GM12878 (cell line): ENCODE measurements around the gene LRRC8B. TPM values are rescaled to one million over a fixed set of nuclear protein-coding genes. Genes with fewer than 3 reads are reported as not detected.

Source experiments
- ATAC-seq: fragments of 200-7000 bp; cut with Tn5 transposase; 3 replicates; pipeline ENCODE4 v1.9.1; 2020; ENCODE audit warnings: mild to moderate bottlenecking, moderate library complexity
- BruUV-seq: library from RNA; stranded (reverse); fragments of 400-500 nt; replicated peaks from 2 replicates; lab custom pipeline; 2021; lab: Mats Ljungman, UMichigan
- CTCF ChIA-PET: fragments of 300-600 bp; sonication (Branson Sonifier 250); formaldehyde crosslinking; extraction: SDS; loops from one replicate; lab custom pipeline; 2021; ENCODE audit warnings: inconsistent platforms; lab: Yijun Ruan, JAX
- POLR2A ChIA-PET: fragments of 350-600 bp; formaldehyde crosslinking; extraction: SDS; loops from one replicate; lab custom pipeline; 2021; ENCODE audit warnings: inconsistent platforms; lab: Charles Lee
- RAD21 ChIA-PET: fragments of 300-600 bp; sonication (Branson Sonifier 250); formaldehyde crosslinking; loops from one replicate; lab custom pipeline; 2023; ENCODE audit warnings: antibody characterized with exemption; ENCODE audit not compliant: unreplicated experiment; lab: Charles Lee
- SMC1A ChIA-PET: fragments of 300-600 bp; sonication (Branson Sonifier 250); formaldehyde crosslinking; loops from one replicate; lab custom pipeline; 2023; ENCODE audit not compliant: unreplicated experiment, uncharacterized antibody; lab: Charles Lee
- DNase-seq: peaks from one replicate; pipeline ENCODE4 v3.0.0-alpha.2; 2011; ENCODE audit warnings: low read depth, low spot score
- FAIRE-seq: peaks from 3 replicates; lab custom pipeline; 2011; peaks lifted over from hg19 to GRCh38; lab: Jason Lieb, UNC
- H2AFZ ChIP-seq: 2 replicates; pipeline ENCODE4 v1.6.0; 2011; ENCODE audit warnings: low read depth, low read length, control low read depth; ENCODE audit not compliant: control insufficient read depth
- H3K27ac ChIP-seq: 2 replicates; pipeline ENCODE4 v1.5.1; 2011; ENCODE audit warnings: control low read depth; ENCODE audit not compliant: control insufficient read depth, insufficient read depth
- H3K27me3 ChIP-seq, 2 experiments: replicated peaks in 1 of 2; 2 replicates each; pipeline versions ENCODE4 v1.6.0 to v1.6.1; 2011; ENCODE audit warnings: low read length in 1 of 2; ENCODE audit not compliant: control insufficient read depth in 2 of 2, insufficient read depth in 2 of 2
- H3K36me3 ChIP-seq, 2 experiments: 2 replicates each; pipeline ENCODE4 v1.5.1; 2011; ENCODE audit warnings: low read length in 1 of 2; ENCODE audit not compliant: control insufficient read depth in 2 of 2, insufficient read depth in 2 of 2
- H3K4me1 ChIP-seq: 2 replicates; pipeline ENCODE4 v1.6.1; 2011; ENCODE audit warnings: mild to moderate bottlenecking, low read length, moderate library complexity, mixed read lengths; ENCODE audit not compliant: control insufficient read depth, insufficient read depth
- H3K4me2 ChIP-seq: 2 replicates; pipeline ENCODE4 v1.6.0; 2011; ENCODE audit warnings: control low read depth; ENCODE audit not compliant: control insufficient read depth, insufficient read depth
- H3K4me3 ChIP-seq: fragments of 200-600 bp; sonication (generic); 2 replicates; pipeline ENCODE4 v1.5.1; 2016
- H3K79me2 ChIP-seq: 2 replicates; pipeline ENCODE4 v1.6.0; 2011; ENCODE audit warnings: low read length; ENCODE audit not compliant: control insufficient read depth, insufficient read depth
- H3K9ac ChIP-seq: 2 replicates; pipeline ENCODE4 v1.8.0; 2011; ENCODE audit warnings: low read length, control low read depth, mixed read lengths; ENCODE audit not compliant: control insufficient read depth, insufficient read depth
- H3K9me3 ChIP-seq: replicated peaks from 3 replicates; pipeline ENCODE4 v1.5.1; 2011; ENCODE audit warnings: mild to moderate bottlenecking, low read length; ENCODE audit not compliant: control insufficient read depth, insufficient read depth
- H4K20me1 ChIP-seq: 2 replicates; pipeline ENCODE4 v1.6.0; 2011; ENCODE audit not compliant: control insufficient read depth, insufficient read depth
- BACH1 ChIP-seq: fragments of 450-650 bp; IDR thresholded peaks from 2 replicates; pipeline ENCODE4 v1.6.1; 2017; ENCODE audit warnings: mild to moderate bottlenecking, borderline replicate concordance
- BCLAF1 ChIP-seq: fragments of 450-650 bp; IDR thresholded peaks from 2 replicates; pipeline ENCODE4 v1.6.1; 2017; ENCODE audit warnings: antibody characterized with exemption, mild to moderate bottlenecking, moderate library complexity
- DPF2 ChIP-seq: fragments of 450-650 bp; IDR thresholded peaks from 2 replicates; pipeline ENCODE4 v1.6.1; 2017; ENCODE audit warnings: mild to moderate bottlenecking
- KLF5 ChIP-seq: fragments of 450-650 bp; IDR thresholded peaks from 2 replicates; pipeline ENCODE4 v1.6.1; 2014; ENCODE audit warnings: mild to moderate bottlenecking; ENCODE audit not compliant: partially characterized antibody
- MTA2 ChIP-seq: fragments of 450-650 bp; IDR thresholded peaks from 2 replicates; pipeline ENCODE4 v1.6.1; 2016; ENCODE audit warnings: low read depth, mild to moderate bottlenecking, moderate library complexity
- MYC ChIP-seq: IDR thresholded peaks from 2 replicates; pipeline ENCODE4 v1.6.1; 2011; ENCODE audit warnings: mild to moderate bottlenecking, low read length, moderate library complexity, inconsistent platforms; ENCODE audit not compliant: insufficient read depth, insufficient replicate concordance, insufficient read length, severe bottlenecking
- NFYB ChIP-seq: IDR thresholded peaks from 2 replicates; pipeline ENCODE4 v1.6.1; 2011; ENCODE audit warnings: low read depth, mild to moderate bottlenecking, low read length, improper control_type of control experiment, moderate library complexity; ENCODE audit not compliant: insufficient read depth
- PAX8 ChIP-seq: fragments of 450-650 bp; IDR thresholded peaks from 2 replicates; pipeline ENCODE4 v1.6.1; 2017; ENCODE audit warnings: mild to moderate bottlenecking, moderate library complexity
- SIX5 ChIP-seq: IDR thresholded peaks from 2 replicates; pipeline ENCODE4 v1.6.1; 2011; ENCODE audit warnings: mild to moderate bottlenecking, low read depth, low read length, moderate library complexity; ENCODE audit not compliant: severe bottlenecking
- SREBF1 ChIP-seq: IDR thresholded peaks from 2 replicates; pipeline ENCODE4 v1.6.1; 2012; ENCODE audit warnings: mild to moderate bottlenecking, low read length
- SREBF2 ChIP-seq: IDR thresholded peaks from 2 replicates; pipeline ENCODE4 v1.6.1; 2012; ENCODE audit warnings: mild to moderate bottlenecking, low read length
- STAT3 ChIP-seq: IDR thresholded peaks from 2 replicates; pipeline ENCODE4 v1.6.1; 2011; ENCODE audit warnings: low read depth, low read length, improper control_type of control experiment
- WGBS: methylation state at CpG from one replicate; pipeline ENCODE4 v1.1.6; 2016; ENCODE audit warnings: low lambda C conversion rate; ENCODE audit not compliant: insufficient replicate concordance, insufficient coverage; ENCODE audit errors: missing lambda C conversion rate; 5-methylcytosine and 5-hydroxymethylcytosine counted together
- in situ Hi-C: fragments of 300-500 bp; cut with MboI; formaldehyde crosslinking; loops from 9 replicates; pipeline ENCODE4 v1.14.3; 2018; ENCODE audit warnings: mixed read lengths
- intact Hi-C: fragments of 100-400 bp; cut with micrococcal nuclease; formaldehyde crosslinking; loops from one replicate; pipeline ENCODE4 v1.14.2; 2022; ENCODE audit not compliant: unreplicated experiment
- polyA plus RNA-seq, 11 experiments: library from polyadenylated mRNA; depleted of rRNA in 4 of 11; unstranded in 6 of 11; stranded (reverse) in 5 of 11; fragments of >200 nt; fragmentation: Nextera tagmentation in 4 of 11; fragmentation: Illumina TruSeq in 1 of 11; extraction: Ambion mirVana in 4 of 11; extraction: Trizol in 1 of 11; gene quantifications; 1 replicate in 1 of 11; 2 replicates in 10 of 11; pipeline versions ENCODE4 v1.2.1 to v1.2.3, GENCODE V29; 2011 to 2016; ENCODE audit warnings: inconsistent platforms in 2 of 11, missing spikeins in 2 of 11, low read depth in 1 of 11
- total RNA-seq, 4 experiments: library from RNA; depleted of rRNA in 3 of 4; stranded (reverse); fragments of >200 nt in 3 of 4; fragmentation: Illumina TruSeq in 1 of 4; extraction: Trizol in 1 of 4; gene quantifications; 2 replicates each; pipeline versions ENCODE4 v1.2.1 to v1.2.3, GENCODE V29; 2013 to 2021
- TF ChIP-seq, protein P1 (sequence below): fragments of 450-650 bp; IDR thresholded peaks from 2 replicates; pipeline ENCODE4 v1.6.1; 2014; ENCODE audit warnings: mild to moderate bottlenecking

The LRRC8B gene
- total and polyA plus RNA-seq, 10 of the 15 experiments (the other 5 are each of a cell fraction or from before 2014, with no cell fraction given) = 1.3 to 9.2 (median 5.4) TPM

GRCh38 chr1:89576013-89576412, 51.4 kb downstream of the LRRC8B start:
- TF ChIP-seq STAT3 (no peak), SREBF2 (no peak), MYC (no peak), BACH1 (no peak), SREBF1 (no peak), DPF2 (no peak), PAX8 (no peak), MTA2 (no peak), SIX5 (no peak), BCLAF1 (no peak), KLF5 (no peak), NFYB (no peak)
- TF ChIP-seq, protein P1, sequence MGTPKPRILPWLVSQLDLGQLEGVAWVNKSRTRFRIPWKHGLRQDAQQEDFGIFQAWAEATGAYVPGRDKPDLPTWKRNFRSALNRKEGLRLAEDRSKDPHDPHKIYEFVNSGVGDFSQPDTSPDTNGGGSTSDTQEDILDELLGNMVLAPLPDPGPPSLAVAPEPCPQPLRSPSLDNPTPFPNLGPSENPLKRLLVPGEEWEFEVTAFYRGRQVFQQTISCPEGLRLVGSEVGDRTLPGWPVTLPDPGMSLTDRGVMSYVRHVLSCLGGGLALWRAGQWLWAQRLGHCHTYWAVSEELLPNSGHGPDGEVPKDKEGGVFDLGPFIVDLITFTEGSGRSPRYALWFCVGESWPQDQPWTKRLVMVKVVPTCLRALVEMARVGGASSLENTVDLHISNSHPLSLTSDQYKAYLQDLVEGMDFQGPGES = no peak
- no peaks in the 10 kb centered on the region for H3K27me3 ChIP-seq
- no peak overlapping the region for H3K27ac ChIP-seq
- no peak overlapping the region for H3K9ac ChIP-seq
- H2AFZ ChIP-seq = no peak overlapping the region
- no peak overlapping the region for H3K4me2 ChIP-seq
- ChIA-PET POLR2A (no interaction called here), SMC1A (interaction anchor here (0.6 to 1.5 kb wide), 4 partner anchors 9 to 35 kb away, joined by 3 to 4 read pairs (median 4); no protein-coding TSS in a partner anchor), CTCF (interaction anchor here (1.0 to 1.5 kb wide), 3 partner anchors 9 to 55 kb away, joined by 3 to 4 read pairs (median 3); no protein-coding TSS in a partner anchor), RAD21 (no interaction called here)
- no peaks in the 10 kb centered on the region for H3K9me3 ChIP-seq
- peaks cover 5% of the 10 kb centered on the region for H3K4me1 ChIP-seq
- intact Hi-C loops (no loop called here), in situ Hi-C loops (no loop called here)
- 75% methylated on average over 3 of the region's 3 CpGs for WGBS
- peaks cover 3 to 7% of the 10 kb centered on the region in 2 experiments; a peak in 2 of 4 replicates for H3K36me3 ChIP-seq
- DNase-seq = no peak
- no TSS peak for BruUV-seq
- no peak for ATAC-seq
- FAIRE-seq = no peak
- no peak overlapping the region for H3K4me3 ChIP-seq
- H4K20me1 ChIP-seq = no peaks in the 10 kb centered on the region
- H3K79me2 ChIP-seq = no peaks in the 10 kb centered on the region
